ENCODE data around the gene FBP2. TPM values are rescaled to one million over a fixed set of nuclear protein-coding genes. Genes with fewer than 3 reads are reported as not detected.

Gene FBP2
- polyA plus RNA-seq, 1 donor (not counting 4 experiments of a cell fraction or from before 2014, with no cell fraction given): not detected

GRCh38 chr9:94568972-94569712 lies 24.5 kb downstream of the FBP2 start:
- Histone ChIP-seq H3K27ac (ENCODE audit: control insufficient read depth, insufficient read depth, low read length) (no peak overlapping the region), H3K4me3 (ENCODE audit: control insufficient read depth in 2 of 3, extremely low read depth in 1 of 3, insufficient read depth in 2 of 3, low read depth in 1 of 3, low read length in 3 of 3) (no peak overlapping the region), H3K4me1 (ENCODE audit: control insufficient read depth, extremely low read depth, insufficient read depth, low read length) (no peaks in the 10 kb centered on the region), H3K36me3 (ENCODE audit: control insufficient read depth in 2 of 2, extremely low read depth in 1 of 2, insufficient read depth in 2 of 2, low read length in 2 of 2) (no peaks in the 10 kb centered on the region), H4K20me1 (ENCODE audit: control insufficient read depth, extremely low read depth, insufficient read depth, low read length) (no peaks in the 10 kb centered on the region), H3K4me2 (ENCODE audit: control insufficient read depth, extremely low read depth, insufficient read depth, low read depth, low read length) (no peak overlapping the region), H3K9ac (ENCODE audit: control insufficient read depth, extremely low read depth, insufficient read depth, low read length) (no peak overlapping the region), H3K79me2 (ENCODE audit: control insufficient read depth, insufficient read depth, low read length) (no peaks in the 10 kb centered on the region), H3K9me3 (ENCODE audit: control insufficient read depth, low read depth, low read length) (no peaks in the 10 kb centered on the region), H3K9me1 (ENCODE audit: control insufficient read depth, extremely low read depth, insufficient read depth, low read length) (no peaks in the 10 kb centered on the region), H2AFZ (ENCODE audit: control insufficient read depth, low read length) (no peak overlapping the region), H3K27me3 (ENCODE audit: control insufficient read depth, extremely low read depth, insufficient read depth, low read length) (no peaks in the 10 kb centered on the region)
- TF ChIP-seq CTCF (optimal IDR thresholded peaks at IDR 0.05 in 1 of 3, IDR thresholded peaks at IDR 0.05 in 1 of 3, conservative IDR thresholded peaks at IDR 0.05 in 1 of 3; ENCODE audit: extremely low read depth in 1 of 3, insufficient read depth in 2 of 3, low read length in 3 of 3) (no peak), EZH2 (IDR thresholded peaks at IDR 0.05; ENCODE audit: low read length) (no peak)
- FAIRE-seq: no peak
- dilution Hi-C loops (cut with MboI; ENCODE audit: extremely low pct_ligation_motif_present, low sequenced_read_pairs): no loop called here
- DNase-seq (ENCODE audit: low read depth, low spot score): no peak

- no peak overlapping the region for H3K4me2 ChIP-seq (ENCODE audit: control insufficient read depth, extremely low read depth, insufficient read depth, low read depth, low read length)
- no peak overlapping the region for H2AFZ ChIP-seq (ENCODE audit: control insufficient read depth, low read length)
- H3K36me3 ChIP-seq (ENCODE audit: control insufficient read depth in 2 of 2, extremely low read depth in 1 of 2, insufficient read depth in 2 of 2, low read length in 2 of 2): no peaks in the 10 kb centered on the region
- no peak overlapping the region for H3K9ac ChIP-seq (ENCODE audit: control insufficient read depth, extremely low read depth, insufficient read depth, low read length)
- dilution Hi-C loops (cut with MboI; ENCODE audit: extremely low pct_ligation_motif_present, low sequenced_read_pairs): no loop called here
- no peak for TF ChIP-seq CTCF (optimal IDR thresholded peaks at IDR 0.05 in 1 of 3, IDR thresholded peaks at IDR 0.05 in 1 of 3, conservative IDR thresholded peaks at IDR 0.05 in 1 of 3; ENCODE audit: extremely low read depth in 1 of 3, insufficient read depth in 2 of 3, low read length in 3 of 3)
- no peak for TF ChIP-seq EZH2 (IDR thresholded peaks at IDR 0.05; ENCODE audit: low read length)
- H3K27me3 ChIP-seq (ENCODE audit: control insufficient read depth, extremely low read depth, insufficient read depth, low read length): no peaks in the 10 kb centered on the region
- no peak for FAIRE-seq
- H3K9me1 ChIP-seq (ENCODE audit: control insufficient read depth, extremely low read depth, insufficient read depth, low read length): no peaks in the 10 kb centered on the region
- H3K4me3 ChIP-seq (ENCODE audit: control insufficient read depth in 2 of 3, extremely low read depth in 1 of 3, insufficient read depth in 2 of 3, low read depth in 1 of 3, low read length in 3 of 3): no peak overlapping the region
- no peaks in the 10 kb centered on the region for H3K79me2 ChIP-seq (ENCODE audit: control insufficient read depth, insufficient read depth, low read length)
- no peaks in the 10 kb centered on the region for H3K4me1 ChIP-seq (ENCODE audit: control insufficient read depth, extremely low read depth, insufficient read depth, low read length)
- no peak overlapping the region for H3K27ac ChIP-seq (ENCODE audit: control insufficient read depth, insufficient read depth, low read length)
- H3K9me3 ChIP-seq (ENCODE audit: control insufficient read depth, low read depth, low read length): no peaks in the 10 kb centered on the region
- no peaks in the 10 kb centered on the region for H4K20me1 ChIP-seq (ENCODE audit: control insufficient read depth, extremely low read depth, insufficient read depth, low read length)
- no peak for DNase-seq (ENCODE audit: low read depth, low spot score)
These were observed 25.3 kb downstream of the FBP2 start for GRCh38 chr9:94568250-94568889.
